Endothelial cell of umbilical vein (primary cell): ENCODE data around the gene NCKAP5. TPM values are rescaled to one million over a fixed set of nuclear protein-coding genes. Genes with fewer than 3 reads are reported as not detected.

Experiments used
- BruUV-seq: library from RNA; stranded (reverse); fragments of 400-500 nt; replicated peaks from 2 replicates; lab custom pipeline; 2021; lab: Mats Ljungman, UMichigan
- CTCF ChIA-PET: fragments of 300-600, 350-600 bp; sonication (Branson Sonifier 250); formaldehyde crosslinking; loops from one replicate; lab custom pipeline; 2021; ENCODE audit warnings: antibody characterized with exemption, inconsistent platforms; lab: Charles Lee
- POLR2A ChIA-PET: fragments of 300-600, 350-600 bp; sonication (Branson Sonifier 250); formaldehyde crosslinking; loops from one replicate; lab custom pipeline; 2021; ENCODE audit warnings: antibody characterized with exemption, inconsistent platforms; lab: Charles Lee
- DNase-seq: peaks from one replicate; pipeline ENCODE4 v3.0.0-alpha.2; 2011; ENCODE audit warnings: low read depth, low spot score
- FAIRE-seq: peaks from 2 replicates; lab custom pipeline; 2011; peaks lifted over from hg19 to GRCh38; lab: Jason Lieb, UNC
- H2AFZ ChIP-seq: 2 replicates; pipeline ENCODE4 v1.6.0; 2012; ENCODE audit warnings: low read depth, low read length, control low read depth, inconsistent platforms
- H3K27ac ChIP-seq: 2 replicates; pipeline ENCODE4 v1.5.1; 2011; ENCODE audit warnings: low read depth, mild to moderate bottlenecking, control low read depth, low read length, moderate library complexity; ENCODE audit not compliant: insufficient read depth
- H3K27me3 ChIP-seq, 2 experiments: 2 replicates each; pipeline versions ENCODE4 v1.6.0 to v1.6.1; 2011; ENCODE audit warnings: low read length in 2 of 2, mixed read lengths in 1 of 2; ENCODE audit not compliant: control insufficient read depth in 2 of 2, insufficient read depth in 2 of 2
- H3K36me3 ChIP-seq, 2 experiments: 2 replicates in 1 of 2; 3 replicates in 1 of 2; pipeline ENCODE4 v1.5.1; 2011; ENCODE audit warnings: low read length in 2 of 2, mild to moderate bottlenecking in 1 of 2, moderate library complexity in 1 of 2; ENCODE audit not compliant: control insufficient read depth in 2 of 2, insufficient read depth in 2 of 2; ENCODE audit errors: extremely low read depth in 1 of 2
- H3K4me1 ChIP-seq: 3 replicates; pipeline ENCODE4 v1.5.1; 2011; ENCODE audit warnings: mild to moderate bottlenecking, low read length; ENCODE audit not compliant: control insufficient read depth, insufficient read depth; ENCODE audit errors: extremely low read depth
- H3K4me2 ChIP-seq: 2 replicates; pipeline ENCODE4 v1.6.1; 2011; ENCODE audit warnings: low read length, control low read depth, mixed read lengths; ENCODE audit not compliant: insufficient read depth
- H3K4me3 ChIP-seq, 3 experiments: fragments of 200-600 bp in 1 of 3; sonication (generic), shearing (Covaris generic) in 1 of 3; replicated peaks in 1 of 3; 2 replicates each; pipeline ENCODE4 v1.5.1; 2011 to 2016; ENCODE audit warnings: control low read depth in 3 of 3, low read length in 3 of 3, mild to moderate bottlenecking in 2 of 3, inconsistent platforms in 1 of 3, low read depth in 1 of 3, moderate library complexity in 1 of 3; ENCODE audit not compliant: insufficient read depth in 1 of 3
- H3K79me2 ChIP-seq: 2 replicates; pipeline ENCODE4 v1.6.0; 2012; ENCODE audit warnings: low read length, inconsistent platforms; ENCODE audit not compliant: control insufficient read depth, insufficient read depth
- H3K9ac ChIP-seq: replicated peaks from 2 replicates; pipeline ENCODE3; 2011; ENCODE audit warnings: low read length, control low read depth; ENCODE audit not compliant: insufficient read depth; ENCODE audit errors: extremely low read depth
- H3K9me1 ChIP-seq: replicated peaks from 3 replicates; pipeline ENCODE4 v1.6.0; 2011; ENCODE audit warnings: mild to moderate bottlenecking, low read length; ENCODE audit not compliant: control insufficient read depth, insufficient read depth; ENCODE audit errors: extremely low read depth
- H3K9me3 ChIP-seq: replicated peaks from 2 replicates; pipeline ENCODE4 v1.5.1; 2012; ENCODE audit warnings: low read length, inconsistent platforms; ENCODE audit not compliant: control insufficient read depth, insufficient read depth
- H4K20me1 ChIP-seq: replicated peaks from 2 replicates; pipeline ENCODE3; 2011; ENCODE audit warnings: mild to moderate bottlenecking, low read length; ENCODE audit not compliant: control insufficient read depth, insufficient read depth; ENCODE audit errors: extremely low read depth
- CTCF ChIP-seq, 2 donors: IDR thresholded peaks; 1 replicate in 1 of 2; 2 replicates in 1 of 2; pipeline ENCODE4 v1.5.1; 2011; ENCODE audit warnings: low read length in 2 of 2, mild to moderate bottlenecking in 2 of 2, moderate library complexity in 2 of 2, control low read depth in 1 of 2, inconsistent platforms in 1 of 2, low read depth in 1 of 2; ENCODE audit not compliant: insufficient read depth in 1 of 2; ENCODE audit errors: extremely low read depth in 1 of 2
- EZH2 ChIP-seq: IDR thresholded peaks from 2 replicates; pipeline ENCODE4 v1.6.1; 2012; ENCODE audit warnings: borderline replicate concordance, low read depth, mild to moderate bottlenecking, moderate library complexity, low read length, inconsistent platforms; ENCODE audit not compliant: severe bottlenecking
- FOS ChIP-seq: IDR thresholded peaks from 2 replicates; pipeline ENCODE4 v1.6.1; 2011; ENCODE audit warnings: mild to moderate bottlenecking, low read length, moderate library complexity, borderline replicate concordance; ENCODE audit not compliant: insufficient read depth
- GATA2 ChIP-seq: IDR thresholded peaks from 2 replicates; pipeline ENCODE4 v1.7.0; 2011; ENCODE audit warnings: low read depth, mild to moderate bottlenecking, moderate library complexity, mixed read lengths, low read length; ENCODE audit not compliant: insufficient read length, insufficient read depth
- JUN ChIP-seq: IDR thresholded peaks from 2 replicates; pipeline ENCODE4 v1.6.1; 2011; ENCODE audit warnings: borderline replicate concordance, low read depth; ENCODE audit not compliant: insufficient read length, insufficient read depth
- MAX ChIP-seq: IDR thresholded peaks from 2 replicates; pipeline ENCODE4 v1.6.1; 2011; ENCODE audit not compliant: insufficient read depth, insufficient read length
- MYC ChIP-seq: IDR thresholded peaks from one replicate; pipeline ENCODE4 v1.6.1; 2011; ENCODE audit warnings: mild to moderate bottlenecking, low read depth, low read length
- POLR2A ChIP-seq: IDR thresholded peaks from 2 replicates; pipeline ENCODE4 v1.6.1; 2012; ENCODE audit warnings: low read depth, mild to moderate bottlenecking, control low read depth, low read length
- POLR2AphosphoS5 ChIP-seq: IDR thresholded peaks from 2 replicates; pipeline ENCODE4 v1.6.1; 2012; ENCODE audit warnings: low read depth, mild to moderate bottlenecking, control low read depth, low read length, moderate library complexity; ENCODE audit not compliant: insufficient read depth
- dilution Hi-C: fragments of 300-500 bp; cut with MboI; formaldehyde crosslinking; loops from one replicate; pipeline ENCODE4 v1.15.0; 2019; ENCODE audit warnings: low sequenced_read_pairs; ENCODE audit not compliant: extremely low pct_ligation_motif_present
- intact Hi-C: fragments of 100-400 bp; cut with micrococcal nuclease; formaldehyde crosslinking; loops from one replicate; pipeline ENCODE4 v1.10.0; 2022
- polyA plus RNA-seq, 4 experiments: library from polyadenylated mRNA; depleted of rRNA in 3 of 4; stranded (reverse) in 3 of 4; unstranded in 1 of 4; fragments of >200 nt; gene quantifications; 2 replicates each; pipeline versions ENCODE4 v1.2.1 to v1.2.3, GENCODE V29; 2011 to 2012; ENCODE audit warnings: missing spikeins in 1 of 4
- total RNA-seq: library from RNA; stranded (reverse); gene quantifications from 2 replicates; pipeline ENCODE4 v1.2.3, GENCODE V29; 2021

The NCKAP5 gene
- total and polyA plus RNA-seq, 2 donors (not counting 3 experiments of a cell fraction or from before 2014, with no cell fraction given), result 0.47 to 3.3 TPM

DNA sequence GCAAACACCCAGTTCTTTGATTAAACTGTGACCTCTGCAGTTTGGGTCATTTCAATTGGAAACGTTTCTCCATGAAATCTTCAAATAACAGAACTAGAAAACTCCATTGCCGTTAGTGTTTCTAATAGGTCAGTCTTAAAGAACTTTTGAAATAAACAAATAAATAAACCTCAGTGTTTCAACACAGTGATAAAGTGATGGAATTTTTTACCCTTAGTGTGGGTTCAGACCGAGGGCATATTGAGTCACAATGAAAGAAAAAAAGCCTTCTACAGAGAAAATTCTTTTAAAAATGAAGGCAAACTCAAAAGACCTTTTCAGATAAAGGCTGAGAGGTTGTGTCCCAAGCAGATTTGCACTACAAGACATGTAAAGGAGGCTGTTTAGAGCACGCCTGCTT is 149.6 kb downstream of the NCKAP5 start:
- intact Hi-C loops, result no loop called here
- TF ChIP-seq FOS, result no peak
- TF ChIP-seq POLR2AphosphoS5, result no peak
- TF ChIP-seq GATA2, result no peak
- TF ChIP-seq POLR2A, result no peak
- TF ChIP-seq MYC, result no peak
- no peak for TF ChIP-seq EZH2
- TF ChIP-seq JUN, result no peak
- no TSS peak for BruUV-seq
- Histone ChIP-seq H3K9ac (no peak overlapping the region), H3K4me1 (no peaks in the 10 kb centered on the region), H3K9me1 (no peaks in the 10 kb centered on the region), H3K27me3 (peaks cover 0 to 2% of the 10 kb centered on the region in 2 experiments), H4K20me1 (no peaks in the 10 kb centered on the region), H3K4me3 (no peak overlapping the region), H3K9me3 (no peaks in the 10 kb centered on the region), H2AFZ (no peak overlapping the region), H3K79me2 (no peaks in the 10 kb centered on the region), H3K4me2 (no peak overlapping the region), H3K27ac (no peak overlapping the region), H3K36me3 (no peaks in the 10 kb centered on the region)
- no peak for FAIRE-seq
- DNase-seq, result no peak
- dilution Hi-C loops, result no loop called here
- CTCF ChIA-PET, result no interaction called here
- POLR2A ChIA-PET, result no interaction called here

GRCh38 chr2:133418021-133418420 is 150.2 kb downstream of the NCKAP5 start:
- DNase-seq, result no peak
- TF ChIP-seq POLR2AphosphoS5 (no peak), EZH2 (no peak), CTCF (IDR thresholded peaks at IDR 0.05; ENCODE audit: extremely low read depth in 1 of 2, insufficient read depth in 1 of 2, low read depth in 1 of 2, low read length in 2 of 2) (no peak), MYC (no peak), JUN (no peak), GATA2 (no peak), POLR2A (no peak), MAX (no peak), FOS (no peak)
- H3K36me3 ChIP-seq, result no peaks in the 10 kb centered on the region
- no TSS peak for BruUV-seq
- ChIA-PET CTCF (interaction anchor here (0.6 kb wide), 1 partner anchor 16 kb away, joined by 3 read pairs; no protein-coding TSS in a partner anchor), POLR2A (no interaction called here)
- no peaks in the 10 kb centered on the region for H3K9me1 ChIP-seq
- no peak overlapping the region for H3K27ac ChIP-seq
- no peaks in the 10 kb centered on the region for H4K20me1 ChIP-seq
- no peak for FAIRE-seq
- no peak overlapping the region for H3K9ac ChIP-seq
- peaks cover 0 to 2% of the 10 kb centered on the region in 2 experiments for H3K27me3 ChIP-seq
- intact Hi-C loops (no loop called here), dilution Hi-C loops (no loop called here)
- H3K9me3 ChIP-seq, result no peaks in the 10 kb centered on the region
- no peak overlapping the region for H3K4me2 ChIP-seq
- no peak overlapping the region for H3K4me3 ChIP-seq
- no peak overlapping the region for H2AFZ ChIP-seq
- H3K79me2 ChIP-seq, result no peaks in the 10 kb centered on the region
- no peaks in the 10 kb centered on the region for H3K4me1 ChIP-seq
